Neural cell (in vitro differentiated cells): ENCODE data around the gene CLHC1. TPM values are rescaled to one million over a fixed set of nuclear protein-coding genes. Genes with fewer than 3 reads are reported as not detected.
A peak's percentile ranks its signal among the peaks of the same experiment; 100 is the strongest.

Experiments used
- H2AFZ ChIP-seq: fragments of 200-600, 300-800 bp; sonication (generic), shearing (Covaris generic); 2 replicates; pipeline ENCODE4 v1.6.0; 2014; ENCODE audit warnings: low read depth, mild to moderate bottlenecking, antibody characterized with exemption, low read length, moderate library complexity
- H3F3A ChIP-seq: fragments of 200-600 bp; shearing (Covaris generic); 2 replicates; pipeline ENCODE4 v1.6.1; 2016; ENCODE audit warnings: mild to moderate bottlenecking, moderate library complexity, mixed read lengths, antibody characterized with exemption, low read length; ENCODE audit not compliant: insufficient read depth, poor library complexity, severe bottlenecking
- H3K27ac ChIP-seq: fragments of 200-600, 300-800 bp; sonication (generic), shearing (Covaris generic); 2 replicates; pipeline ENCODE4 v1.5.1; 2014; ENCODE audit warnings: mild to moderate bottlenecking, low read length, moderate library complexity
- H3K27me3 ChIP-seq: fragments of 300-800, 200-600 bp; sonication (generic), shearing (Covaris generic); 2 replicates; pipeline ENCODE4 v1.6.0; 2014; ENCODE audit warnings: mild to moderate bottlenecking, low read depth, low read length, moderate library complexity; ENCODE audit not compliant: insufficient read depth
- H3K36me3 ChIP-seq: fragments of 300-800, 200-600 bp; sonication (generic), shearing (Covaris generic); 2 replicates; pipeline ENCODE4 v1.5.1; 2014; ENCODE audit warnings: mild to moderate bottlenecking, antibody characterized with exemption, low read length, moderate library complexity; ENCODE audit not compliant: insufficient read depth
- H3K4me2 ChIP-seq: fragments of 300-800, 200-600 bp; sonication (generic), shearing (Covaris generic); 2 replicates; pipeline ENCODE4 v1.6.0; 2014; ENCODE audit warnings: mild to moderate bottlenecking, low read length
- H3K4me3 ChIP-seq: fragments of 300-800, 200-600 bp; sonication (generic), shearing (Covaris generic); 2 replicates; pipeline ENCODE4 v1.5.1; 2014; ENCODE audit warnings: mild to moderate bottlenecking, low read length, moderate library complexity
- H3K79me2 ChIP-seq: fragments of 200-600 bp; shearing (Covaris generic); replicated peaks from 2 replicates; pipeline ENCODE4 v1.6.0; 2014; ENCODE audit warnings: mild to moderate bottlenecking, low read length, moderate library complexity; ENCODE audit not compliant: insufficient read depth
- H3K9ac ChIP-seq: fragments of 300-800, 200-600 bp; sonication (generic), shearing (Covaris generic); 2 replicates; pipeline ENCODE4 v1.6.1; 2016; ENCODE audit warnings: mild to moderate bottlenecking, low read length, mixed read lengths
- H3K9me2 ChIP-seq: fragments of 200-600 bp; shearing (Covaris generic); 2 replicates; pipeline ENCODE4 v1.6.1; 2016; ENCODE audit warnings: mild to moderate bottlenecking, low read length, mixed read lengths; ENCODE audit not compliant: insufficient read depth
- H3K9me3 ChIP-seq: fragments of 200-600, 300-800 bp; sonication (generic), shearing (Covaris generic); 2 replicates; pipeline ENCODE4 v1.6.1; 2016; ENCODE audit warnings: mild to moderate bottlenecking, mixed run types, low read length, moderate library complexity, mixed read lengths
- H4K20me1 ChIP-seq: fragments of 200-600 bp; shearing (Covaris generic); 2 replicates; pipeline ENCODE4 v1.6.1; 2016; ENCODE audit warnings: mild to moderate bottlenecking, mixed run types; ENCODE audit not compliant: insufficient read depth
- CTCF ChIP-seq: fragments of 450-650 bp; IDR thresholded peaks from 2 replicates; pipeline ENCODE4 v1.5.1; 2014; ENCODE audit warnings: antibody characterized with exemption, mild to moderate bottlenecking, moderate library complexity; ENCODE audit not compliant: poor library complexity, severe bottlenecking
- EP300 ChIP-seq: fragments of 450-650 bp; conservative IDR thresholded peaks from 2 replicates; pipeline ENCODE4 v1.6.1; 2014; ENCODE audit warnings: antibody characterized with exemption, mild to moderate bottlenecking, moderate library complexity; ENCODE audit not compliant: poor library complexity, severe bottlenecking
- EZH2 ChIP-seq: fragments of 200-600, 300-800 bp; shearing (Covaris generic), sonication (generic); IDR thresholded peaks from 2 replicates; pipeline ENCODE4 v1.6.1; 2014; ENCODE audit warnings: antibody characterized with exemption, low read length, borderline replicate concordance, mild to moderate bottlenecking; ENCODE audit not compliant: insufficient read depth, poor library complexity, severe bottlenecking
- MXI1 ChIP-seq: fragments of 450-650 bp; conservative IDR thresholded peaks from 2 replicates; pipeline ENCODE4 v1.6.1; 2014; ENCODE audit warnings: antibody characterized with exemption, mild to moderate bottlenecking; ENCODE audit not compliant: poor library complexity, severe bottlenecking
- POLR2AphosphoS5 ChIP-seq: IDR thresholded peaks from 2 replicates; pipeline ENCODE4 v1.6.1; 2012
- RAD21 ChIP-seq: fragments of 450-650 bp; conservative IDR thresholded peaks from 2 replicates; pipeline ENCODE4 v1.6.1; 2014; ENCODE audit warnings: antibody characterized with exemption, mild to moderate bottlenecking, moderate library complexity
- SMC3 ChIP-seq: fragments of 450-650 bp; conservative IDR thresholded peaks from 2 replicates; pipeline ENCODE4 v1.6.1; 2014; ENCODE audit warnings: antibody characterized with exemption, mild to moderate bottlenecking, moderate library complexity; ENCODE audit not compliant: poor library complexity
- TAF1 ChIP-seq: IDR thresholded peaks from 2 replicates; pipeline ENCODE4 v1.6.1; 2012; ENCODE audit warnings: low read depth
- polyA plus RNA-seq: library from polyadenylated mRNA; depleted of rRNA; stranded (reverse); fragments of >200 nt; gene quantifications from 2 replicates; pipeline ENCODE4 v1.2.3, GENCODE V29; 2014
- TF ChIP-seq, protein P1 (sequence below): IDR thresholded peaks from 2 replicates; pipeline ENCODE4 v1.6.1; 2012; ENCODE audit warnings: borderline replicate concordance

Gene CLHC1
- polyA plus RNA-seq, 1 donor from 2014 or later: 43.6 TPM

DNA sequence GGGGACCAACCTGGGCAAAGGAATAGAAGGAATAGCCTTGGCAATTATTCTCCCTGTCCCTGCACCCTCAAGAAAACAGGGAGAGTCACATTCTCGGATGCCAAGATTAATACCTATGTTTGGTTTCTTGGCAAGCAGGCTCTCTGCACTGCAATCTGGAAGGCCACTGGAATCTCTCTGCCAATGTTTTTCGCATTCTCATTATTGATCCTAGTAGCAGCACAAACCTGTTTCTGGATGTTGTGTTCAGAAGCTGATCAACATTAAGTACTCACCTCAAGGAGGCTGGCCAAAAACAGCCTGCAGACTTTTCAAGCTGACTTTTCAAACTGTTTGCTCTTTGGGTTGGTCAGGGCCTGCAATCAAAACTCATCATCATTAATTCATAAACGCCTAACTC is 62.2 kb downstream of the CLHC1 start:
- Histone ChIP-seq H3K9me2 (no peaks in the 10 kb centered on the region), H3K79me2 (no peaks in the 10 kb centered on the region), H3K9ac (no peak overlapping the region), H3K4me2 (no peak overlapping the region), H3K27ac (no peak overlapping the region), H3F3A (no peaks in the 10 kb centered on the region), H3K36me3 (no peaks in the 10 kb centered on the region), H3K27me3 (no peaks in the 10 kb centered on the region), H3K4me3 (no peak overlapping the region), H4K20me1 (no peaks in the 10 kb centered on the region), H3K9me3 (no peaks in the 10 kb centered on the region), H2AFZ (no peak overlapping the region)
- TF ChIP-seq MXI1 (no peak), POLR2AphosphoS5 (no peak), RAD21 (no peak), CTCF (no peak), TAF1 (no peak), SMC3 (no peak), EZH2 (no peak), EP300 (no peak)
- TF ChIP-seq, protein P1, sequence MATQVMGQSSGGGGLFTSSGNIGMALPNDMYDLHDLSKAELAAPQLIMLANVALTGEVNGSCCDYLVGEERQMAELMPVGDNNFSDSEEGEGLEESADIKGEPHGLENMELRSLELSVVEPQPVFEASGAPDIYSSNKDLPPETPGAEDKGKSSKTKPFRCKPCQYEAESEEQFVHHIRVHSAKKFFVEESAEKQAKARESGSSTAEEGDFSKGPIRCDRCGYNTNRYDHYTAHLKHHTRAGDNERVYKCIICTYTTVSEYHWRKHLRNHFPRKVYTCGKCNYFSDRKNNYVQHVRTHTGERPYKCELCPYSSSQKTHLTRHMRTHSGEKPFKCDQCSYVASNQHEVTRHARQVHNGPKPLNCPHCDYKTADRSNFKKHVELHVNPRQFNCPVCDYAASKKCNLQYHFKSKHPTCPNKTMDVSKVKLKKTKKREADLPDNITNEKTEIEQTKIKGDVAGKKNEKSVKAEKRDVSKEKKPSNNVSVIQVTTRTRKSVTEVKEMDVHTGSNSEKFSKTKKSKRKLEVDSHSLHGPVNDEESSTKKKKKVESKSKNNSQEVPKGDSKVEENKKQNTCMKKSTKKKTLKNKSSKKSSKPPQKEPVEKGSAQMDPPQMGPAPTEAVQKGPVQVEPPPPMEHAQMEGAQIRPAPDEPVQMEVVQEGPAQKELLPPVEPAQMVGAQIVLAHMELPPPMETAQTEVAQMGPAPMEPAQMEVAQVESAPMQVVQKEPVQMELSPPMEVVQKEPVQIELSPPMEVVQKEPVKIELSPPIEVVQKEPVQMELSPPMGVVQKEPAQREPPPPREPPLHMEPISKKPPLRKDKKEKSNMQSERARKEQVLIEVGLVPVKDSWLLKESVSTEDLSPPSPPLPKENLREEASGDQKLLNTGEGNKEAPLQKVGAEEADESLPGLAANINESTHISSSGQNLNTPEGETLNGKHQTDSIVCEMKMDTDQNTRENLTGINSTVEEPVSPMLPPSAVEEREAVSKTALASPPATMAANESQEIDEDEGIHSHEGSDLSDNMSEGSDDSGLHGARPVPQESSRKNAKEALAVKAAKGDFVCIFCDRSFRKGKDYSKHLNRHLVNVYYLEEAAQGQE: no peak

GRCh38 chr2:55169359-55169758 is 62.7 kb downstream of the CLHC1 start:
- TF ChIP-seq CTCF (no peak), POLR2AphosphoS5 (no peak), EZH2 (no peak), SMC3 (no peak), RAD21 (no peak), TAF1 (no peak), MXI1 (no peak)
- TF ChIP-seq, protein P1: no peak

More at GRCh38 chr2:55169359-55169758, 62.7 kb downstream of the CLHC1 start:
- no peak overlapping the region for H2AFZ ChIP-seq
- no peak overlapping the region for H3K9ac ChIP-seq
- H3K79me2 ChIP-seq: no peaks in the 10 kb centered on the region
- H3K4me2 ChIP-seq: no peak overlapping the region
- no peaks in the 10 kb centered on the region for H3K9me3 ChIP-seq
- H3K9me2 ChIP-seq: no peaks in the 10 kb centered on the region
- no peaks in the 10 kb centered on the region for H4K20me1 ChIP-seq
- no peaks in the 10 kb centered on the region for H3F3A ChIP-seq
- no peak overlapping the region for H3K4me3 ChIP-seq
- peak overlapping the region; percentile 36 for H3K27ac ChIP-seq
- H3K27me3 ChIP-seq: no peaks in the 10 kb centered on the region
- no peaks in the 10 kb centered on the region for H3K36me3 ChIP-seq
